HEK293 (cell line): ENCODE data around the gene ERBB4.

Experiments
- HOXA7 ChIP-seq: sonication (generic); formaldehyde crosslinking; IDR thresholded peaks from 2 replicates; pipeline ENCODE4 v1.8.1; 2022; ENCODE audit warnings: missing genetic modification reagents, borderline replicate concordance
- KLF16 ChIP-seq: fragments of 450-650 bp; formaldehyde crosslinking; IDR thresholded peaks from 2 replicates; pipeline ENCODE4 v1.5.1; 2017; ENCODE audit warnings: missing biosample characterization, missing genetic modification characterization
- MYNN ChIP-seq: fragments of 450-650 bp; formaldehyde crosslinking; IDR thresholded peaks from 2 replicates; pipeline ENCODE4 v1.5.1; 2016; ENCODE audit warnings: missing biosample characterization, missing genetic modification characterization, borderline replicate concordance
- PRDM10 ChIP-seq: fragments of 450-650 bp; formaldehyde crosslinking; IDR thresholded peaks from 2 replicates; pipeline ENCODE4 v1.5.1; 2016; ENCODE audit warnings: missing biosample characterization, missing genetic modification characterization
- REST ChIP-seq: fragments of 450-650 bp; formaldehyde crosslinking; IDR thresholded peaks from 2 replicates; pipeline ENCODE4 v1.5.1; 2016; ENCODE audit warnings: missing biosample characterization, missing genetic modification characterization
- YY2 ChIP-seq: fragments of 450-650 bp; formaldehyde crosslinking; IDR thresholded peaks from 2 replicates; pipeline ENCODE4 v1.5.1; 2016; ENCODE audit warnings: missing biosample characterization, missing genetic modification characterization
- ZFP41 ChIP-seq: fragments of 450-650 bp; formaldehyde crosslinking; IDR thresholded peaks from 2 replicates; pipeline ENCODE4 v1.5.1; 2016; ENCODE audit warnings: missing biosample characterization, missing genetic modification characterization, borderline replicate concordance
- ZNF274 ChIP-seq, 2 experiments: fragments of 200-500 bp in 1 of 2; fragments of 450-650 bp in 1 of 2; sonication (Bioruptor generic) in 1 of 2; formaldehyde crosslinking in 1 of 2; IDR thresholded peaks; 2 replicates each; pipeline versions ENCODE4 v1.5.1 to v1.6.1; 2014 to 2016; ENCODE audit warnings: borderline replicate concordance in 1 of 2, inconsistent platforms in 1 of 2, low read length in 1 of 2, missing biosample characterization in 1 of 2, missing genetic modification characterization in 1 of 2
- ZNF366 ChIP-seq: fragments of 450-650 bp; formaldehyde crosslinking; conservative IDR thresholded peaks from 2 replicates; pipeline ENCODE4 v1.5.1; 2016; ENCODE audit warnings: missing biosample characterization, missing genetic modification characterization
- ZNF549 ChIP-seq: fragments of 450-650 bp; IDR thresholded peaks from 2 replicates; pipeline ENCODE4 v1.5.1; 2018; ENCODE audit warnings: missing biosample characterization, missing genetic modification characterization, mild to moderate bottlenecking, inconsistent platforms, moderate library complexity
- ZNF558 ChIP-seq: fragments of 450-650 bp; formaldehyde crosslinking; IDR thresholded peaks from 2 replicates; pipeline ENCODE4 v1.5.1; 2016; ENCODE audit warnings: missing biosample characterization, missing genetic modification characterization
- ZNF654 ChIP-seq: fragments of 450-650 bp; formaldehyde crosslinking; IDR thresholded peaks from 2 replicates; pipeline ENCODE4 v1.5.1; 2016; ENCODE audit warnings: low read depth, missing biosample characterization, missing genetic modification characterization
- ZNF830 ChIP-seq: fragments of 450-650 bp; IDR thresholded peaks from 2 replicates; pipeline ENCODE4 v1.5.0; 2018; ENCODE audit warnings: missing biosample characterization, missing genetic modification characterization, low read depth, mild to moderate bottlenecking, moderate library complexity
- TF ChIP-seq, protein P1 (sequence below): fragments of 450-650 bp; formaldehyde crosslinking; IDR thresholded peaks from 2 replicates; pipeline ENCODE4 v1.5.1; 2016; ENCODE audit warnings: missing biosample characterization, missing genetic modification characterization

GRCh38 chr2:211514049-211514448, 1024.6 kb downstream of the ERBB4 start:
- TF ChIP-seq HOXA7 (CRISPR knock-in tag) (no peak), ZNF274 (IDR thresholded peaks at IDR 0.05; ENCODE audit: low read length) (no peak), ZNF274 (tag by site-specific recombination; IDR thresholded peaks at IDR 0.05; ENCODE audit: borderline replicate concordance) (no peak), ZNF366 (tag by site-specific recombination) (no peak), KLF16 (tag by site-specific recombination) (no peak), MYNN (tag by site-specific recombination) (no peak), ZNF558 (no peak), ZNF654 (tag by site-specific recombination) (no peak), YY2 (no peak), ZFP41 (tag by site-specific recombination) (no peak), ZNF830 (tag by site-specific recombination) (no peak), REST (tag by site-specific recombination) (no peak), ZNF549 (tag by site-specific recombination) (no peak), PRDM10 (tag by site-specific recombination) (no peak)
- TF ChIP-seq, protein P1, sequence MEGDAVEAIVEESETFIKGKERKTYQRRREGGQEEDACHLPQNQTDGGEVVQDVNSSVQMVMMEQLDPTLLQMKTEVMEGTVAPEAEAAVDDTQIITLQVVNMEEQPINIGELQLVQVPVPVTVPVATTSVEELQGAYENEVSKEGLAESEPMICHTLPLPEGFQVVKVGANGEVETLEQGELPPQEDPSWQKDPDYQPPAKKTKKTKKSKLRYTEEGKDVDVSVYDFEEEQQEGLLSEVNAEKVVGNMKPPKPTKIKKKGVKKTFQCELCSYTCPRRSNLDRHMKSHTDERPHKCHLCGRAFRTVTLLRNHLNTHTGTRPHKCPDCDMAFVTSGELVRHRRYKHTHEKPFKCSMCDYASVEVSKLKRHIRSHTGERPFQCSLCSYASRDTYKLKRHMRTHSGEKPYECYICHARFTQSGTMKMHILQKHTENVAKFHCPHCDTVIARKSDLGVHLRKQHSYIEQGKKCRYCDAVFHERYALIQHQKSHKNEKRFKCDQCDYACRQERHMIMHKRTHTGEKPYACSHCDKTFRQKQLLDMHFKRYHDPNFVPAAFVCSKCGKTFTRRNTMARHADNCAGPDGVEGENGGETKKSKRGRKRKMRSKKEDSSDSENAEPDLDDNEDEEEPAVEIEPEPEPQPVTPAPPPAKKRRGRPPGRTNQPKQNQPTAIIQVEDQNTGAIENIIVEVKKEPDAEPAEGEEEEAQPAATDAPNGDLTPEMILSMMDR (tag by site-specific recombination) = no peak
